Measurements from ENCODE around the gene COL4A5.

GRCh38 chrX:108699368-108699767 is 259.7 kb downstream of the COL4A5 start:
- TF ChIP-seq, protein P1, sequence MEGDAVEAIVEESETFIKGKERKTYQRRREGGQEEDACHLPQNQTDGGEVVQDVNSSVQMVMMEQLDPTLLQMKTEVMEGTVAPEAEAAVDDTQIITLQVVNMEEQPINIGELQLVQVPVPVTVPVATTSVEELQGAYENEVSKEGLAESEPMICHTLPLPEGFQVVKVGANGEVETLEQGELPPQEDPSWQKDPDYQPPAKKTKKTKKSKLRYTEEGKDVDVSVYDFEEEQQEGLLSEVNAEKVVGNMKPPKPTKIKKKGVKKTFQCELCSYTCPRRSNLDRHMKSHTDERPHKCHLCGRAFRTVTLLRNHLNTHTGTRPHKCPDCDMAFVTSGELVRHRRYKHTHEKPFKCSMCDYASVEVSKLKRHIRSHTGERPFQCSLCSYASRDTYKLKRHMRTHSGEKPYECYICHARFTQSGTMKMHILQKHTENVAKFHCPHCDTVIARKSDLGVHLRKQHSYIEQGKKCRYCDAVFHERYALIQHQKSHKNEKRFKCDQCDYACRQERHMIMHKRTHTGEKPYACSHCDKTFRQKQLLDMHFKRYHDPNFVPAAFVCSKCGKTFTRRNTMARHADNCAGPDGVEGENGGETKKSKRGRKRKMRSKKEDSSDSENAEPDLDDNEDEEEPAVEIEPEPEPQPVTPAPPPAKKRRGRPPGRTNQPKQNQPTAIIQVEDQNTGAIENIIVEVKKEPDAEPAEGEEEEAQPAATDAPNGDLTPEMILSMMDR (IDR thresholded peaks at IDR 0.05; ENCODE audit: extremely low read depth in 1 of 2, insufficient read depth in 1 of 2, low read depth in 1 of 2, low read length in 2 of 2), result peak; percentile 7 to 21
- TF ChIP-seq POLR2AphosphoS5 (IDR thresholded peaks at IDR 0.05; ENCODE audit: insufficient read depth, low read depth, low read length) (no peak), JUN (IDR thresholded peaks at IDR 0.05; ENCODE audit: borderline replicate concordance, insufficient read depth, insufficient read length, low read depth) (no peak), POLR2A (IDR thresholded peaks at IDR 0.05; ENCODE audit: low read depth, low read length) (no peak), GATA2 (IDR thresholded peaks at IDR 0.05; ENCODE audit: insufficient read depth, insufficient read length, low read depth, low read length) (no peak)
